Breast epithelium (tissue), 4 donors: ENCODE results near the gene CD44. TPM values are rescaled to one million over a fixed set of nuclear protein-coding genes. Genes with fewer than 3 reads are reported as not detected.

ENCODE experiments used
- DNase-seq, 2 donors: peaks; one replicate each; pipeline ENCODE4 v3.0.0-alpha.2; 2019; ENCODE audit warnings: low spot score in 2 of 2
- H3K27ac ChIP-seq, 2 donors: fragments of 200-600 bp; sonication (generic) in 1 of 2; one replicate each; pipeline ENCODE4 v1.5.1; 2016 to 2019; ENCODE audit warnings: mild to moderate bottlenecking in 1 of 2
- H3K27me3 ChIP-seq, 2 donors: fragments of 200-600 bp; sonication (generic) in 1 of 2; one replicate each; pipeline versions ENCODE4 v1.5.1 to v1.6.0; 2017 to 2019; ENCODE audit warnings: control low read depth in 1 of 2, mild to moderate bottlenecking in 1 of 2
- H3K36me3 ChIP-seq: fragments of 200-600 bp; one replicate; pipeline ENCODE4 v1.5.1; 2019
- H3K4me1 ChIP-seq, 2 donors: fragments of 200-600 bp; sonication (generic); one replicate each; pipeline ENCODE4 v1.5.1; 2016 to 2019; ENCODE audit warnings: control low read depth in 1 of 2
- H3K4me3 ChIP-seq, 3 donors: fragments of 200-600 bp; sonication (generic); 1 replicate in 2 of 3; 2 replicates in 1 of 3; pipeline ENCODE4 v1.5.1; 2016 to 2019; ENCODE audit warnings: mild to moderate bottlenecking in 3 of 3, moderate library complexity in 2 of 3
- H3K9me3 ChIP-seq, 2 donors: fragments of 200-600 bp; sonication (generic) in 1 of 2; one replicate each; pipeline ENCODE4 v1.5.1; 2016 to 2019; ENCODE audit warnings: control low read depth in 1 of 2
- CTCF ChIP-seq, 3 donors: fragments of 450-650 bp; IDR thresholded peaks; one replicate each; pipeline ENCODE4 v1.5.1; 2016 to 2017; ENCODE audit warnings: antibody characterized with exemption in 3 of 3, mild to moderate bottlenecking in 3 of 3, moderate library complexity in 3 of 3
- POLR2A ChIP-seq: fragments of 450-650 bp; IDR thresholded peaks from one replicate; pipeline ENCODE4 v1.6.1; 2016; ENCODE audit warnings: antibody characterized with exemption, mild to moderate bottlenecking, moderate library complexity
- POLR2AphosphoS5 ChIP-seq, 3 donors: sonication (generic); formaldehyde crosslinking; IDR thresholded peaks; one replicate each; pipeline ENCODE4 v1.6.1; 2017; ENCODE audit warnings: antibody characterized with exemption in 3 of 3
- intact Hi-C: fragments of 100-400 bp; cut with DNase I; formaldehyde crosslinking; loops from one replicate; pipeline ENCODE4 v1.15.1; 2023; ENCODE audit warnings: low total_unique reads
- total RNA-seq, 3 donors: library from RNA; depleted of rRNA; stranded (reverse); fragments of >200 nt; gene quantifications; one replicate each; pipeline ENCODE4 v1.1.0, GENCODE V29; 2016

The CD44 gene
- total RNA-seq, 3 donors from 2014 or later, result 255 to 348 (median 269) TPM

- Histone ChIP-seq H3K4me3 (no peak overlapping the region), H3K36me3 (no peaks in the 10 kb centered on the region), H3K4me1 (no peaks in the 10 kb centered on the region), H3K27me3 (no peaks in the 10 kb centered on the region), H3K9me3 (no peaks in the 10 kb centered on the region), H3K27ac (peak overlapping the region; percentile 15 to 40)
- TF ChIP-seq CTCF (IDR thresholded peaks at IDR 0.05) (no peak), POLR2A (no peak), POLR2AphosphoS5 (IDR thresholded peaks at IDR 0.05) (no peak)
- DNase-seq, result no peak
- intact Hi-C loops, result no loop called here
Observed at GRCh38 chr11:35116762-35117640, 22.0 kb upstream of the CD44 start.

- H3K4me1 ChIP-seq, result no peaks in the 10 kb centered on the region
- no peak overlapping the region for H3K4me3 ChIP-seq
- TF ChIP-seq CTCF (IDR thresholded peaks at IDR 0.05), result no peak
- no peak for TF ChIP-seq POLR2AphosphoS5 (IDR thresholded peaks at IDR 0.05)
- TF ChIP-seq POLR2A, result no peak
- H3K27me3 ChIP-seq, result no peaks in the 10 kb centered on the region
- no peaks in the 10 kb centered on the region for H3K9me3 ChIP-seq
- intact Hi-C loops, result no loop called here
- no peak for DNase-seq
- H3K27ac ChIP-seq, result no peak overlapping the region
- H3K36me3 ChIP-seq, result no peaks in the 10 kb centered on the region
Observed at GRCh38 chr11:35118906-35119305, 20.1 kb upstream of the CD44 start.

- DNase-seq, result no peak
- intact Hi-C loops, result no loop called here
- TF ChIP-seq POLR2A (no peak), POLR2AphosphoS5 (IDR thresholded peaks at IDR 0.05) (no peak), CTCF (IDR thresholded peaks at IDR 0.05) (no peak)
- no peak overlapping the region for H3K4me3 ChIP-seq
- H3K9me3 ChIP-seq, result no peaks in the 10 kb centered on the region
- no peaks in the 10 kb centered on the region for H3K36me3 ChIP-seq
- no peak overlapping the region for H3K27ac ChIP-seq
- no peaks in the 10 kb centered on the region for H3K4me1 ChIP-seq
- no peaks in the 10 kb centered on the region for H3K27me3 ChIP-seq
Observed at GRCh38 chr11:35121326-35121865, 17.6 kb upstream of the CD44 start.

- H3K27me3 ChIP-seq, result no peaks in the 10 kb centered on the region
- H3K36me3 ChIP-seq, result no peaks in the 10 kb centered on the region
- TF ChIP-seq POLR2AphosphoS5 (IDR thresholded peaks at IDR 0.05) (no peak), CTCF (IDR thresholded peaks at IDR 0.05) (no peak), POLR2A (no peak)
- no peak overlapping the region for H3K4me3 ChIP-seq
- no peaks in the 10 kb centered on the region for H3K4me1 ChIP-seq
- no peak overlapping the region for H3K27ac ChIP-seq
- no peaks in the 10 kb centered on the region for H3K9me3 ChIP-seq
- intact Hi-C loops, result no loop called here
- no peak for DNase-seq
Observed at GRCh38 chr11:35122308-35122707, 16.7 kb upstream of the CD44 start.
